Ovary (tissue), 9 donors: ENCODE data around the gene KCNAB2. TPM values are rescaled to one million over a fixed set of nuclear protein-coding genes. Genes with fewer than 3 reads are reported as not detected.

Experiments used
- DNase-seq, 5 donors: peaks; one replicate each; pipeline ENCODE4 v3.0.0-alpha.2; 2019 to 2020
- H3K27ac ChIP-seq, 2 donors: fragments of 200-600 bp; one replicate each; pipeline versions ENCODE4 v1.5.1 to v1.8.0; 2019 to 2022
- H3K27me3 ChIP-seq: fragments of 200-600 bp; one replicate; pipeline ENCODE4 v1.8.0; 2022
- H3K36me3 ChIP-seq: fragments of 200-600 bp; sonication (generic); one replicate; pipeline ENCODE4 v1.5.1; 2019
- H3K4me1 ChIP-seq: one replicate; pipeline ENCODE4 v1.8.1; 2013; ENCODE audit warnings: mild to moderate bottlenecking, moderate library complexity; ENCODE audit not compliant: insufficient read depth
- H3K4me3 ChIP-seq: fragments of 200-600 bp; sonication (generic); one replicate; pipeline ENCODE4 v1.5.1; 2017
- H3K9me3 ChIP-seq, 2 donors: fragments of 200-600 bp in 1 of 2; sonication (generic) in 1 of 2; one replicate each; pipeline versions ENCODE4 v1.5.1 to v1.8.1; 2013 to 2019; ENCODE audit warnings: mild to moderate bottlenecking in 1 of 2, moderate library complexity in 1 of 2
- EP300 ChIP-seq: sonication (generic); formaldehyde crosslinking; IDR thresholded peaks from one replicate; pipeline ENCODE4 v1.6.1; 2017; ENCODE audit warnings: antibody characterized with exemption
- POLR2A ChIP-seq: fragments of 450-650 bp; IDR thresholded peaks from one replicate; pipeline ENCODE4 v1.6.1; 2017; ENCODE audit warnings: antibody characterized with exemption, mild to moderate bottlenecking, moderate library complexity
- WGBS, 3 donors: extraction: QIAGEN DNeasy Blood & Tissue Kit in 1 of 3; methylation state at CpG; one replicate each; pipeline versions ENCODE4 v1.1.5 to v1.1.7; 2013 to 2017; 5-methylcytosine and 5-hydroxymethylcytosine counted together
- intact Hi-C, 4 donors: fragments of 100-400 bp; cut with DNase I; formaldehyde crosslinking; loops; one replicate each; pipeline versions ENCODE4 v1.11.0 to v1.15.1; 2022 to 2023
- polyA plus RNA-seq, 2 donors: library from polyadenylated mRNA; stranded (reverse); fragments of 200-250 nt in 1 of 2; fragments of 350-450 nt in 1 of 2; fragmentation: Illumina TruSeq in 1 of 2; extraction: RNeasy Lipid Tissue Mini Kit (QIAGEN cat#74804) in 1 of 2; gene quantifications; one replicate each; pipeline ENCODE4 v1.2.3, GENCODE V29; 2013 to 2014
- total RNA-seq, 7 donors: library from RNA; depleted of rRNA in 2 of 7; stranded (reverse); fragments of >200 nt in 2 of 7; fragmentation: NEBNext Ultra II Directional in 3 of 7; extraction: Animal tissue kit (Norgen Biotek cat#: 25700) in 3 of 7; gene quantifications; one replicate each; pipeline versions ENCODE4 v1.1.0 to v1.2.4, GENCODE V29; 2016 to 2023
- TF ChIP-seq, protein P1 (sequence below), 3 donors: fragments of 450-650 bp in 2 of 3; fragments of 200-600 bp in 1 of 3; IDR thresholded peaks; one replicate each; pipeline versions ENCODE4 v1.5.1 to v1.8.0; 2016 to 2022; ENCODE audit warnings: antibody characterized with exemption in 3 of 3, mild to moderate bottlenecking in 1 of 3
- donor health status: DM: no; HTN: no; CAD: no; lungs with moderate emphysema.
- donor health status: DM: no; HTN: no; CAD: no.
- donor health status: Bipolar disorder and iron deficiency.
- donor health status: DM: yes; HTN: yes; CAD: no.
- donor health status: DM: no; HTN: no; CAD: no.
- donor health status: DM: yes; HTN: yes; CAD: no.

The KCNAB2 gene
- total and polyA plus RNA-seq, 9 donors, result 2.9 to 18.3 (median 7.1) TPM

GRCh38 chr1:6002714-6003501, 42.8 kb upstream of the KCNAB2 start:
- Histone ChIP-seq H3K36me3 (no peaks in the 10 kb centered on the region), H3K27me3 (no peaks in the 10 kb centered on the region), H3K4me3 (no peak overlapping the region), H3K9me3 (no peaks in the 10 kb centered on the region), H3K27ac (no peak overlapping the region), H3K4me1 (no peaks in the 10 kb centered on the region)
- DNase-seq, result peak in 1 of 5 donors; percentile 23
- TF ChIP-seq POLR2A, result no peak
- TF ChIP-seq, protein P1, sequence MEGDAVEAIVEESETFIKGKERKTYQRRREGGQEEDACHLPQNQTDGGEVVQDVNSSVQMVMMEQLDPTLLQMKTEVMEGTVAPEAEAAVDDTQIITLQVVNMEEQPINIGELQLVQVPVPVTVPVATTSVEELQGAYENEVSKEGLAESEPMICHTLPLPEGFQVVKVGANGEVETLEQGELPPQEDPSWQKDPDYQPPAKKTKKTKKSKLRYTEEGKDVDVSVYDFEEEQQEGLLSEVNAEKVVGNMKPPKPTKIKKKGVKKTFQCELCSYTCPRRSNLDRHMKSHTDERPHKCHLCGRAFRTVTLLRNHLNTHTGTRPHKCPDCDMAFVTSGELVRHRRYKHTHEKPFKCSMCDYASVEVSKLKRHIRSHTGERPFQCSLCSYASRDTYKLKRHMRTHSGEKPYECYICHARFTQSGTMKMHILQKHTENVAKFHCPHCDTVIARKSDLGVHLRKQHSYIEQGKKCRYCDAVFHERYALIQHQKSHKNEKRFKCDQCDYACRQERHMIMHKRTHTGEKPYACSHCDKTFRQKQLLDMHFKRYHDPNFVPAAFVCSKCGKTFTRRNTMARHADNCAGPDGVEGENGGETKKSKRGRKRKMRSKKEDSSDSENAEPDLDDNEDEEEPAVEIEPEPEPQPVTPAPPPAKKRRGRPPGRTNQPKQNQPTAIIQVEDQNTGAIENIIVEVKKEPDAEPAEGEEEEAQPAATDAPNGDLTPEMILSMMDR (IDR thresholded peaks at IDR 0.05), result no peak
- intact Hi-C loops, result no loop called here
- 79 to 83% (median 80%) methylated on average over 33 of the region's 33 CpGs for WGBS, 3 donors

GRCh38 chr1:6003568-6004411, 41.9 kb upstream of the KCNAB2 start:
- no peak overlapping the region for H3K27ac ChIP-seq
- H3K9me3 ChIP-seq, result no peaks in the 10 kb centered on the region
- intact Hi-C loops, result no loop called here
- no peaks in the 10 kb centered on the region for H3K4me1 ChIP-seq
- no peaks in the 10 kb centered on the region for H3K36me3 ChIP-seq
- no peaks in the 10 kb centered on the region for H3K27me3 ChIP-seq
- TF ChIP-seq, protein P1 (IDR thresholded peaks at IDR 0.05), result no peak
- TF ChIP-seq POLR2A (no peak), EP300 (no peak)
- no peak overlapping the region for H3K4me3 ChIP-seq
- peak in 1 of 5 donors; percentile 22 for DNase-seq
- WGBS, 3 donors, result 81 to 84% (median 84%) methylated on average over 24 of the region's 24 CpGs

DNA sequence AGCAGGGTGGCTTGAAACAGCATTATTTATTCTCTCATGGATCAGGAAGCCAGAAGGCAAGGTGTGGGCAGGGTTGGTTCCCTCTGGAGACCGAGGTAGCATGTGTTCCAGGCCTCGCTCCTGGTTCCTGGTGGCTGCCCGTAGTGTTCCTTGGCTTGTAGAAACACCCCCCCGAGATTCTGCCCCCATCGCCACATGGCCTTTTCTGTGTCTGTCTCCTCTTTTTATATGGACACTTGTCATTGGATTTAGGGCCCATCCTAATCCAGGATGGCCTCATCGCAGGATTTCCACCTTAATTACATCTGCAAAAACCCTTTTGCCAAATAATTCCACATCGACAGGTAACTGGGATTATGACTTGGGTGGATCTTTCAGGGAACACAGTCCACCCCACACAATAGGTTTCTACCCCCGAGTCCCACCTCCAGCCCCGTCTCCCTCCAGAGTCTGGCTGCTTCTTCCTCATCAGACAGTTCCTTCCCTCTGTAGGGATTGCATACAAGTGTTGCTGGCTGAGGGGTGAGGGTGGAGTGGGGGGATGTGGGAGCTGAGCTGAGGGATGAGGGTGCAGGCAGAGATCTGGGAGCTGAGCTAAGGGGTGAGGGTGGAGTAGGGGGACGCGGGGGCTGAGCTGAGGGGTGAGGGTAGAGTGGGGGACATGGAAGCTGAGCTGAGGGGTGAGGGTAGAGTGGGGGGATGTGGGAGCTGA, 41.1 kb upstream of the KCNAB2 start:
- H3K4me3 ChIP-seq, result no peak overlapping the region
- no peaks in the 10 kb centered on the region for H3K36me3 ChIP-seq
- H3K9me3 ChIP-seq, result no peaks in the 10 kb centered on the region
- WGBS, 3 donors, result 94 to 95% (median 95%) methylated on average over 11 of the region's 11 CpGs
- H3K27me3 ChIP-seq, result no peaks in the 10 kb centered on the region
- TF ChIP-seq POLR2A, result no peak
- no peak for TF ChIP-seq EP300
- TF ChIP-seq, protein P1 (IDR thresholded peaks at IDR 0.05), result no peak
- intact Hi-C loops, result no loop called here
- H3K27ac ChIP-seq, result no peak overlapping the region
- peak in 1 of 5 donors; percentile 5 for DNase-seq
- no peaks in the 10 kb centered on the region for H3K4me1 ChIP-seq

GRCh38 chr1:6005276-6005917, 40.3 kb upstream of the KCNAB2 start:
- no peaks in the 10 kb centered on the region for H3K9me3 ChIP-seq
- 70 to 82% (median 78%) methylated on average over 10 of the region's 10 CpGs for WGBS, 3 donors
- TF ChIP-seq, protein P1 (IDR thresholded peaks at IDR 0.05), result no peak
- TF ChIP-seq POLR2A (no peak), EP300 (no peak)
- peak in 1 of 5 donors; percentile 13 for DNase-seq
- H3K27me3 ChIP-seq, result no peaks in the 10 kb centered on the region
- no peaks in the 10 kb centered on the region for H3K4me1 ChIP-seq
- H3K27ac ChIP-seq, result no peak overlapping the region
- no peaks in the 10 kb centered on the region for H3K36me3 ChIP-seq
- H3K4me3 ChIP-seq, result no peak overlapping the region
- intact Hi-C loops, result no loop called here
